OCI-LY1 (cell line): ENCODE results near the gene CLCNKB.
"Not testable (repeated sequence)": the region's sequence is repeated elsewhere in the genome, so short reads cannot be mapped to it uniquely, and the experiment has no call there.

ENCODE experiments used
- H2AFZ ChIP-seq: fragments of 200-600 bp; sonication (generic), shearing (Covaris generic); 2 replicates; pipeline ENCODE4 v1.6.0; 2014; ENCODE audit warnings: antibody characterized with exemption, mild to moderate bottlenecking, low read length
- H3F3A ChIP-seq: fragments of 200-600 bp; sonication (generic), shearing (Covaris generic); 2 replicates; pipeline ENCODE4 v1.6.0; 2014; ENCODE audit warnings: mild to moderate bottlenecking, antibody characterized with exemption, low read length, moderate library complexity; ENCODE audit not compliant: insufficient read depth
- H3K27ac ChIP-seq: fragments of 200-600 bp; sonication (generic); 2 replicates; pipeline ENCODE4 v1.5.1; 2014; ENCODE audit warnings: low read length, mixed run types, mild to moderate bottlenecking, low read depth; ENCODE audit not compliant: poor library complexity, severe bottlenecking
- H3K27me3 ChIP-seq: fragments of 200-600 bp; sonication (generic); 2 replicates; pipeline ENCODE4 v1.6.0; 2014; ENCODE audit warnings: antibody characterized with exemption, mild to moderate bottlenecking, low read length, moderate library complexity; ENCODE audit not compliant: insufficient read depth
- H3K36me3 ChIP-seq: fragments of 200-600 bp; sonication (generic); 2 replicates; pipeline ENCODE4 v1.6.1; 2014; ENCODE audit warnings: mild to moderate bottlenecking, antibody characterized with exemption, low read length, moderate library complexity, mixed read lengths; ENCODE audit not compliant: insufficient read depth
- H3K4me1 ChIP-seq: fragments of 200-600 bp; sonication (generic); 2 replicates; pipeline ENCODE4 v1.5.1; 2014; ENCODE audit warnings: mild to moderate bottlenecking, low read length, moderate library complexity; ENCODE audit not compliant: insufficient read depth, severe bottlenecking
- H3K4me2 ChIP-seq: fragments of 200-600 bp; sonication (generic), shearing (Covaris generic); 2 replicates; pipeline ENCODE4 v1.6.1; 2014; ENCODE audit warnings: low read length
- H3K4me3 ChIP-seq: fragments of 200-600 bp; sonication (generic); 2 replicates; pipeline ENCODE4 v1.5.1; 2014; ENCODE audit warnings: low read length, low read depth, mild to moderate bottlenecking, mixed read lengths; ENCODE audit not compliant: poor library complexity, severe bottlenecking
- H3K79me2 ChIP-seq: fragments of 200-600 bp; shearing (Covaris generic); 2 replicates; pipeline ENCODE4 v1.6.1; 2016; ENCODE audit warnings: mixed run types, low read length, mixed read lengths; ENCODE audit not compliant: insufficient read depth
- H3K9ac ChIP-seq: fragments of 200-600 bp; sonication (generic), shearing (Covaris generic); 2 replicates; pipeline ENCODE4 v1.6.1; 2014; ENCODE audit warnings: mild to moderate bottlenecking, low read length, mixed read lengths
- H3K9me2 ChIP-seq: fragments of 200-600 bp; sonication (generic), shearing (Covaris generic); 2 replicates; pipeline ENCODE4 v1.6.1; 2014; ENCODE audit warnings: low read depth, mild to moderate bottlenecking, low read length, mixed read lengths
- H3K9me3 ChIP-seq: fragments of 200-600 bp; shearing (Covaris generic); 2 replicates; pipeline ENCODE4 v1.6.1; 2014; ENCODE audit warnings: low read length, mixed read lengths
- H4K20me1 ChIP-seq: fragments of 200-600 bp; sonication (generic), shearing (Covaris generic); 2 replicates; pipeline ENCODE4 v1.6.0; 2016; ENCODE audit warnings: mild to moderate bottlenecking, low read length; ENCODE audit not compliant: insufficient read depth
- EZH2 ChIP-seq: fragments of 200-600 bp; sonication (generic), shearing (Covaris generic); IDR thresholded peaks from 2 replicates; pipeline ENCODE4 v1.8.0; 2017; ENCODE audit warnings: borderline replicate concordance, mixed run types, mild to moderate bottlenecking, antibody characterized with exemption, low read length, moderate library complexity, mixed read lengths
- TF ChIP-seq, protein P1 (sequence below): fragments of 200-600 bp; sonication (generic), shearing (Covaris generic); IDR thresholded peaks from 2 replicates; pipeline ENCODE4 v1.5.1; 2017; ENCODE audit warnings: mild to moderate bottlenecking, antibody characterized with exemption, low read length, moderate library complexity, mixed read lengths

Gene CLCNKB

GRCh38 chr1:16032388-16033102, 11.0 kb upstream of the CLCNKB start:
- no peaks in the 10 kb centered on the region for H3K4me1 ChIP-seq
- H2AFZ ChIP-seq, result no peak overlapping the region
- H3K9ac ChIP-seq, result no peak overlapping the region
- no peaks in the 10 kb centered on the region for H3K9me2 ChIP-seq
- H4K20me1 ChIP-seq, result no peaks in the 10 kb centered on the region
- TF ChIP-seq EZH2, result no peak
- TF ChIP-seq, protein P1, sequence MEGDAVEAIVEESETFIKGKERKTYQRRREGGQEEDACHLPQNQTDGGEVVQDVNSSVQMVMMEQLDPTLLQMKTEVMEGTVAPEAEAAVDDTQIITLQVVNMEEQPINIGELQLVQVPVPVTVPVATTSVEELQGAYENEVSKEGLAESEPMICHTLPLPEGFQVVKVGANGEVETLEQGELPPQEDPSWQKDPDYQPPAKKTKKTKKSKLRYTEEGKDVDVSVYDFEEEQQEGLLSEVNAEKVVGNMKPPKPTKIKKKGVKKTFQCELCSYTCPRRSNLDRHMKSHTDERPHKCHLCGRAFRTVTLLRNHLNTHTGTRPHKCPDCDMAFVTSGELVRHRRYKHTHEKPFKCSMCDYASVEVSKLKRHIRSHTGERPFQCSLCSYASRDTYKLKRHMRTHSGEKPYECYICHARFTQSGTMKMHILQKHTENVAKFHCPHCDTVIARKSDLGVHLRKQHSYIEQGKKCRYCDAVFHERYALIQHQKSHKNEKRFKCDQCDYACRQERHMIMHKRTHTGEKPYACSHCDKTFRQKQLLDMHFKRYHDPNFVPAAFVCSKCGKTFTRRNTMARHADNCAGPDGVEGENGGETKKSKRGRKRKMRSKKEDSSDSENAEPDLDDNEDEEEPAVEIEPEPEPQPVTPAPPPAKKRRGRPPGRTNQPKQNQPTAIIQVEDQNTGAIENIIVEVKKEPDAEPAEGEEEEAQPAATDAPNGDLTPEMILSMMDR, result peak; percentile 56
- H3K4me3 ChIP-seq, result no peak overlapping the region
- no peaks in the 10 kb centered on the region for H3F3A ChIP-seq
- no peak overlapping the region for H3K27ac ChIP-seq
- H3K9me3 ChIP-seq, result no peaks in the 10 kb centered on the region
- 0 out of 2 replicates have a peak, but pooled peaks cover 13% of the 10 kb centered on the region for H3K27me3 ChIP-seq
- H3K36me3 ChIP-seq, result no peaks in the 10 kb centered on the region
- H3K79me2 ChIP-seq, result no peaks in the 10 kb centered on the region
- H3K4me2 ChIP-seq, result no peak overlapping the region

- H3K9me3 ChIP-seq, H3K9ac ChIP-seq, H3F3A ChIP-seq, H4K20me1 ChIP-seq, H3K4me2 ChIP-seq, H2AFZ ChIP-seq, H3K36me3 ChIP-seq, H3K27ac ChIP-seq, H3K4me3 ChIP-seq, H3K4me1 ChIP-seq, H3K9me2 ChIP-seq, H3K79me2 ChIP-seq: not testable (repeated sequence)
- H3K27me3 ChIP-seq, result 0 out of 2 replicates have a peak, but pooled peaks cover 13% of the 10 kb centered on the region
Observed at GRCh38 chr1:16033103-16033632, 10.4 kb upstream of the CLCNKB start.

GRCh38 chr1:16036461-16036860, 7.1 kb upstream of the CLCNKB start:
- not testable (repeated sequence) for H3K4me2 ChIP-seq, H3F3A ChIP-seq, H3K36me3 ChIP-seq, H3K9ac ChIP-seq, H3K4me3 ChIP-seq, H3K27me3 ChIP-seq, H3K27ac ChIP-seq, H3K9me3 ChIP-seq, H3K4me1 ChIP-seq, H2AFZ ChIP-seq, H3K9me2 ChIP-seq, H3K79me2 ChIP-seq, H4K20me1 ChIP-seq

DNA sequence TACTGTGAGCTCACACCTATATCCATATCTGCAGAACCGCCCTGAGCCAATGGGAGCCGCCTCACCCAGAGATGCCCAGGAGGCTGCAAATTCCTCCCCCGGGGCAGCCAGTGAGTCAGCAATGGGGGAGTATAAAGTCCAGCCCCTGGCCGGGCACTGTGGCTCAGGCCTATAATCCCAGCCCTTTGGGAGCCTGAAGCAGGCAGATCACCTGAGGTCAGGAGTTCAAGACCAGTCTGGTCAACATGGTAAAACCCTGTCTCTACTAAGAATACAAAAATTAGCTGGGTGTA, 5.0 kb upstream of the CLCNKB start:
- H3K79me2 ChIP-seq, result no peaks in the 10 kb centered on the region
- H3K9ac ChIP-seq, result no peak overlapping the region
- no peaks in the 10 kb centered on the region for H3K36me3 ChIP-seq

GRCh38 chr1:16039871-16040270, 3.7 kb upstream of the CLCNKB start:
- H2AFZ ChIP-seq, H3K79me2 ChIP-seq, H3K36me3 ChIP-seq, H3K4me2 ChIP-seq, H3K27me3 ChIP-seq, H3K4me3 ChIP-seq, H3K4me1 ChIP-seq, H3K9ac ChIP-seq, H3K9me2 ChIP-seq, H3K9me3 ChIP-seq, H4K20me1 ChIP-seq, H3K27ac ChIP-seq, H3F3A ChIP-seq: not testable (repeated sequence)

More for the DNA sequence above, 5.0 kb upstream of the CLCNKB start:
- TF ChIP-seq, protein P1, result no peak
- TF ChIP-seq EZH2, result no peak
- Histone ChIP-seq H3K4me3 (no peak overlapping the region), H3K27ac (no peak overlapping the region), H3K27me3 (0 out of 2 replicates have a peak, but pooled peaks cover 4% of the 10 kb centered on the region), H3K9me3 (no peaks in the 10 kb centered on the region), H3K4me1 (no peaks in the 10 kb centered on the region), H4K20me1 (no peaks in the 10 kb centered on the region), H2AFZ (no peak overlapping the region), H3K4me2 (no peak overlapping the region), H3K9me2 (no peaks in the 10 kb centered on the region), H3F3A (no peaks in the 10 kb centered on the region)
